Kidney epithelial cell (primary cell): Measurements from ENCODE around the gene ARFGEF3. TPM values are rescaled to one million over a fixed set of nuclear protein-coding genes. Genes with fewer than 3 reads are reported as not detected.

Experiments used
- DNase-seq: peaks from one replicate; pipeline ENCODE4 v3.0.0-alpha.2; 2010; ENCODE audit warnings: low read depth
- H3K27me3 ChIP-seq: 2 replicates; pipeline ENCODE4 v1.6.0; 2011; ENCODE audit warnings: low read length; ENCODE audit not compliant: control insufficient read depth, insufficient read depth
- H3K36me3 ChIP-seq: 2 replicates; pipeline ENCODE4 v1.5.1; 2011; ENCODE audit warnings: low read length; ENCODE audit not compliant: control insufficient read depth, insufficient read depth
- H3K4me3 ChIP-seq: 2 replicates; pipeline ENCODE4 v1.5.1; 2011; ENCODE audit warnings: low read depth, mild to moderate bottlenecking, control low read depth, low read length
- CTCF ChIP-seq: IDR thresholded peaks from 2 replicates; pipeline ENCODE4 v1.5.1; 2011; ENCODE audit warnings: mild to moderate bottlenecking, moderate library complexity, low read length, control low read depth, inconsistent platforms; ENCODE audit not compliant: insufficient read depth, poor library complexity, severe bottlenecking
- total RNA-seq: library from RNA; depleted of rRNA; stranded (reverse); fragments of >200 nt; gene quantifications from 2 replicates; pipeline ENCODE4 v1.2.3, GENCODE V29; 2015

The ARFGEF3 gene
- total RNA-seq, 1 donor from 2014 or later: 11.1 TPM

- no peak overlapping the region for H3K4me3 ChIP-seq
- no peaks in the 10 kb centered on the region for H3K36me3 ChIP-seq
- H3K27me3 ChIP-seq: no peaks in the 10 kb centered on the region
- TF ChIP-seq CTCF: no peak
- no peak for DNase-seq
Measured at GRCh38 chr6:138331984-138332383, 170.2 kb downstream of the ARFGEF3 start.

- TF ChIP-seq CTCF: no peak
- no peak for DNase-seq
- Histone ChIP-seq H3K4me3 (no peak overlapping the region), H3K27me3 (no peaks in the 10 kb centered on the region), H3K36me3 (no peaks in the 10 kb centered on the region)
Measured at GRCh38 chr6:138334000-138334399, 172.3 kb downstream of the ARFGEF3 start.

- TF ChIP-seq CTCF: no peak
- Histone ChIP-seq H3K36me3 (no peaks in the 10 kb centered on the region), H3K4me3 (no peak overlapping the region), H3K27me3 (no peaks in the 10 kb centered on the region)
- no peak for DNase-seq
Measured at GRCh38 chr6:138334963-138335362, 173.2 kb downstream of the ARFGEF3 start.

GRCh38 chr6:138336221-138336620, 174.5 kb downstream of the ARFGEF3 start:
- no peak for TF ChIP-seq CTCF
- H3K27me3 ChIP-seq: no peaks in the 10 kb centered on the region
- no peak for DNase-seq
- H3K36me3 ChIP-seq: no peaks in the 10 kb centered on the region
- no peak overlapping the region for H3K4me3 ChIP-seq

GRCh38 chr6:138337076-138337475, 175.3 kb downstream of the ARFGEF3 start:
- no peak for TF ChIP-seq CTCF
- no peaks in the 10 kb centered on the region for H3K36me3 ChIP-seq

GRCh38 chr6:138339024-138339423, 177.3 kb downstream of the ARFGEF3 start:
- H3K4me3 ChIP-seq: no peak overlapping the region
- H3K27me3 ChIP-seq: no peaks in the 10 kb centered on the region
- no peak for TF ChIP-seq CTCF
- H3K36me3 ChIP-seq: no peaks in the 10 kb centered on the region
- DNase-seq: no peak

More at GRCh38 chr6:138337076-138337475, 175.3 kb downstream of the ARFGEF3 start:
- Histone ChIP-seq H3K27me3 (no peaks in the 10 kb centered on the region), H3K4me3 (no peak overlapping the region)
- DNase-seq: no peak
